ENCODE measurements around the gene ACTN3.
A peak's percentile ranks its signal among the peaks of the same experiment; 100 is the strongest.
"Not testable (repeated sequence)": the region's sequence is repeated elsewhere in the genome, so short reads cannot be mapped to it uniquely, and the experiment has no call there.

The ACTN3 gene

GRCh38 chr11:66567787-66568123 lies 21.1 kb downstream of the ACTN3 start:
- no peak for DNase-seq

- peak; percentile 85 for DNase-seq
Observed at GRCh38 chr11:66568124-66568916, 21.6 kb downstream of the ACTN3 start, which contains the start of gene CTSF. Gene CTSF (minus strand): TSS chr11:66568606. CDS start chr11:66568486, 120 bp downstream.

GRCh38 chr11:66569076-66569475 lies 22.4 kb downstream of the ACTN3 start:
- no peak for DNase-seq

- DNase-seq = no peak
Observed at GRCh38 chr11:66570079-66570849, 23.6 kb downstream of the ACTN3 start.

GRCh38 chr11:66570850-66571180 lies 24.1 kb downstream of the ACTN3 start:
- no peak for DNase-seq

GRCh38 chr11:66579017-66579606 lies 32.4 kb downstream of the ACTN3 start:
- DNase-seq = peak; percentile 87

- no peak for DNase-seq
Observed at GRCh38 chr11:66580803-66581202, 34.1 kb downstream of the ACTN3 start.

GRCh38 chr11:66581261-66581660 lies 34.6 kb downstream of the ACTN3 start:
- DNase-seq = no peak

GRCh38 chr11:66582565-66583147 lies 36.0 kb downstream of the ACTN3 start:
- DNase-seq = not testable (repeated sequence)

GRCh38 chr11:66585447-66585846 lies 38.7 kb downstream of the ACTN3 start:
- not testable (repeated sequence) for DNase-seq

- DNase-seq = no peak
Observed at GRCh38 chr11:66586136-66586535, 39.4 kb downstream of the ACTN3 start.

GRCh38 chr11:66589315-66589714 lies 42.6 kb downstream of the ACTN3 start:
- not testable (repeated sequence) for DNase-seq

GRCh38 chr11:66589996-66590675 lies 43.4 kb downstream of the ACTN3 start:
- DNase-seq = no peak

GRCh38 chr11:66591175-66591574 lies 44.5 kb downstream of the ACTN3 start:
- DNase-seq = no peak

- peak; percentile 98 for DNase-seq
Observed at GRCh38 chr11:66592457-66593302, 46.0 kb downstream of the ACTN3 start, which contains the start of the genes CCDC87 and CCS. Gene CCDC87 (minus strand): TSS chr11:66593063. CDS start chr11:66593015, 48 bp downstream. Gene CCS (plus strand): TSS chr11:66593185. CDS start chr11:66593262, 77 bp downstream.

GRCh38 chr11:66593303-66593635 lies 46.6 kb downstream of the ACTN3 start:
- DNase-seq = no peak

- DNase-seq = no peak
Observed at GRCh38 chr11:66593650-66594049, 46.9 kb downstream of the ACTN3 start.

- no peak for DNase-seq
Observed at GRCh38 chr11:66595245-66595904, 48.7 kb downstream of the ACTN3 start.

GRCh38 chr11:66598993-66599392 lies 52.3 kb downstream of the ACTN3 start:
- no peak for DNase-seq

- DNase-seq = no peak
Observed at GRCh38 chr11:66600219-66600618, 53.5 kb downstream of the ACTN3 start.

- DNase-seq = no peak
Observed at GRCh38 chr11:66600631-66601233, 54.0 kb downstream of the ACTN3 start.
